ENCODE data around the gene LMBR1. TPM values are rescaled to one million over a fixed set of nuclear protein-coding genes. Genes with fewer than 3 reads are reported as not detected.
"Not testable (repeated sequence)": the region's sequence is repeated elsewhere in the genome, so short reads cannot be mapped to it uniquely, and the experiment has no call there.

LMBR1 gene
- total RNA-seq, 1 experiment from 2014 or later = 23.8 TPM

DNA sequence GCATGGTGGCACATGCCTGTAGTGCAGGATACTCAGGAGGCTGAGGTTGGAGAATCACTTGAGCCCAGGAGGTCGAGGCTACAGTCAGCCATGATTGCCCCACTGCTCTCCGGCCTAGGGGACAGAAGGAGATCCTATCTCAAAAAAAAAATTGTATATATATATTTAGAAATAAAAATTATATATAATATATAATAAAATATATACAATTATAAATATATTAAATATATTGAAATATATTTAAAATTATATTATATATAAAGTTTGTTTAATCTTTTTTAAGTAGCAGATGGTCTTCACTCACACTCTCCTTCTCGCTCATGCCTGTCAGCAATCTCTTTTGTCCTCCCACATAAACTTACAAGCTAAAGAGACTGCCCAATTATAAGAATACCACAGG lies 58.5 kb downstream of the LMBR1 start:
- Histone ChIP-seq H3K9me3 (no peaks in the 10 kb centered on the region), H3K4me3 (no peak overlapping the region), H3K27me3 (no peaks in the 10 kb centered on the region), H3K36me3 (peaks cover 4% of the 10 kb centered on the region)
- no peak for DNase-seq

GRCh38 chr7:156833312-156833711 lies 59.7 kb downstream of the LMBR1 start:
- Histone ChIP-seq H3K27me3 (no peaks in the 10 kb centered on the region), H3K9me3 (no peaks in the 10 kb centered on the region), H3K36me3 (peaks cover 4% of the 10 kb centered on the region), H3K4me3 (no peak overlapping the region)
- DNase-seq = no peak

GRCh38 chr7:156832195-156832877 lies 60.6 kb downstream of the LMBR1 start:
- Histone ChIP-seq H3K4me3 (no peak overlapping the region), H3K9me3 (no peaks in the 10 kb centered on the region), H3K27me3 (no peaks in the 10 kb centered on the region), H3K36me3 (peaks cover 4% of the 10 kb centered on the region)
- DNase-seq = no peak

GRCh38 chr7:156829669-156830336 lies 63.2 kb downstream of the LMBR1 start:
- Histone ChIP-seq H3K9me3 (no peaks in the 10 kb centered on the region), H3K27me3 (no peaks in the 10 kb centered on the region), H3K36me3 (peaks cover 4% of the 10 kb centered on the region), H3K4me3 (no peak overlapping the region)
- no peak for DNase-seq

DNA sequence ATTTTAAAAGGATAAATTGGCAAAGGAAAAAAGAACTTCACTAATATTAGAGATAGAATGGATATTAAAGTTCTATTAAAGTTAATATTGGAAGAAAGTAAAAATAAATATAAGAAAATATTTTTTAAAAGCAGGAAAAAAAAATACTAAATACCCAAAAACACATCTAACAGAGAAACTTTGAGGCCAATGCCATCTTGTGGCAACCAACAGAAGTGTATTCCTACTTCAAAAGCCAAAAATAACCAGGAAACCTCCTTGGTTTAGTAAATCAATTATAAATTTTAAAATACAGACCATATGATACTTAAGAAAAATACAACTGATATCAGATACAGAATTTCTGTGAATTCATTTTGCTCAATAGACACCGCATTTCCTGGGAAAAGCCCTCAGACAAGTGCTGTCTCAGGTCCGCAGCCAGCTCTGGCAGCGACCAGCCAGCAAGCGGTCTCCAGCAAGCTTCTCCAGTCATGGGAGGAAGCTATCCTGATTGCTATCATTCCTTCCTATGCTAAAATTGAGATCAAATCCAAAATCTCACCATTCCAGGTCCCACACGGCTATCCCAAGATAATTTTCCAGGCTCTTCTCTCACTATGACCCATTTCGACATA lies 65.3 kb downstream of the LMBR1 start:
- DNase-seq = no peak
- Histone ChIP-seq H3K36me3 (peaks cover 4% of the 10 kb centered on the region; the same call in 1 of the 2 replicates), H3K27me3 (no peaks in the 10 kb centered on the region), H3K9me3 (no peaks in the 10 kb centered on the region), H3K4me3 (no peak overlapping the region)

DNA sequence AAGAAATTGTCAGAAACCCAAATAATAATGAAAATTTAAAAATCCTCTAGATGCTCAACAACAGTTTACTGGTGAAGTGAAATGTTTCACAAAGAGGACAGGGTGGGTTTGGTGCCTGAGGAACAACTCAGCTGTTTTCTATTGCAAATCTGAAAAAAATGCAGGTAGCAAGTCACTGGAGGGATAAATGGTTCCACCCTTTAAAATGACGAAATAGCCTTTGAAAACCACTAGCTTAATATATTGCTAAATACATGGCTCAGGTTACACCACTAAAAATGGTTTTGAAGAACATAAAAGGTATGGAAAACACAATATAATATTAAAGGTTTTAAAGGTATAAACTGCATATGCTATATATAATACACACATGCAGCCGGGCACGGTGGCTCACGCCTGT lies 69.5 kb downstream of the LMBR1 start:
- Histone ChIP-seq H3K9me3 (no peaks in the 10 kb centered on the region), H3K27me3 (no peaks in the 10 kb centered on the region), H3K36me3 (no peaks in the 10 kb centered on the region), H3K4me3 (no peak overlapping the region)
- DNase-seq = no peak

DNA sequence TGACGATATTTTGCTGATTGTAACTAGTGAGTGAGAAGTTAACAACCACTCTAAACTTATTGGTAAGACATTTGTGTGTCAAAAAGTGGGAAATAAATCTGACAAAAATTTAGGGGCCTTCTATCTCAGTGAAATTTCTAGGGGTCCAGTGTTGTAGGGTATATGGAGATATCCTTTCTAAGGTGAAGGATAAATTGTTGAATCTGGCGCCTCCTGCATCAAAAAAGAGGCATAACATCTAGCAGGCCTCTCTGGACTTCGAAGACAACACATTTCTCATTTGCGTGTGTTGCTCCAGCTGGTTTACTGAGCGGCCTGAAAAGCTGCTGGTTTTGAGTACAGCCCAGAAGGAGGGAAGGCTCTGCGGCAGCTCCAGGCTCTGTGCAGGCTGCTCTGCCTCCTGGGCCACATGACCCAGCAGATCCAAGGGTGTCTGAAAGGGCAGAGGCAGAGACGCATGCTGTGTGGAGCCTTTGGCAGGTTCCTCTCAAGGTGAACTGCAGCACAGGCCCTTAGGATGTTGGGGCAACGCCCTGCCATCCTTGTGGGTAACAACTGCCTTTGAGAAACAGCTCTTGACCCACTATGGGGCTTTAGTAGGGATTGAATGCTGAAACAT lies 72.4 kb downstream of the LMBR1 start:
- H3K9me3 ChIP-seq = no peaks in the 10 kb centered on the region
- no peaks in the 10 kb centered on the region for H3K27me3 ChIP-seq
- H3K4me3 ChIP-seq = no peak overlapping the region
- H3K36me3 ChIP-seq = no peaks in the 10 kb centered on the region
- no peak for DNase-seq

DNA sequence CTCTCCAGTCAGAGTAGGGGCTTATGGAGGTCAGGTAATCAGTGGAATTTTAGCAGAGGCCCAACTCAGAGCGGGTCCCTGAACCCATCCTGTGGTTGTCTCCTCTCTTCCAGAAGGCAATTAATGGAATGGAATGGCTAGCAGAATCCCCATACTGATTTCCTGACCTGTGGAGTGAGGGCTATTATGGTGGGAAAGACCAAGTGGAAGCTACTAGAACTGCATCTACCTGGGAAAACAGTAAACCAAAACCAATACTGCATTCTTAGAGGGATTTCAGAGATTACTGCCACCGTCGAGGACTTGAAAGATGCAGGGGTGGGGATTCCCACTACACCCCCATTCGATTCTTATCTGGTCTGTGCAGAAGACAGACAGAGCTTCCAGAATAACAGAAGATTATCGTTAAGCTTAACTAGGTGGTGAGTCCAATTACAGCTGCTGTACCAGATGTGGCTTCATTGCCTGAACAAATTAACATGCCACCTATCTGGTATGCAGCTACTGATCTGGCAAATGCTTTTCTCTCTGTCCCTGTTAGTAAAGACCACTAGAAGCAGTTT lies 73.2 kb downstream of the LMBR1 start:
- no peak for DNase-seq
- H3K9me3 ChIP-seq = no peaks in the 10 kb centered on the region
- no peaks in the 10 kb centered on the region for H3K27me3 ChIP-seq
- no peaks in the 10 kb centered on the region for H3K36me3 ChIP-seq
- no peak overlapping the region for H3K4me3 ChIP-seq

- H3K9me3 ChIP-seq = no peaks in the 10 kb centered on the region
- H3K4me3 ChIP-seq = no peak overlapping the region
- DNase-seq = no peak
- H3K36me3 ChIP-seq = no peaks in the 10 kb centered on the region
- H3K27me3 ChIP-seq = no peaks in the 10 kb centered on the region
These were observed 74.8 kb downstream of the LMBR1 start for GRCh38 chr7:156818133-156818532.

DNA sequence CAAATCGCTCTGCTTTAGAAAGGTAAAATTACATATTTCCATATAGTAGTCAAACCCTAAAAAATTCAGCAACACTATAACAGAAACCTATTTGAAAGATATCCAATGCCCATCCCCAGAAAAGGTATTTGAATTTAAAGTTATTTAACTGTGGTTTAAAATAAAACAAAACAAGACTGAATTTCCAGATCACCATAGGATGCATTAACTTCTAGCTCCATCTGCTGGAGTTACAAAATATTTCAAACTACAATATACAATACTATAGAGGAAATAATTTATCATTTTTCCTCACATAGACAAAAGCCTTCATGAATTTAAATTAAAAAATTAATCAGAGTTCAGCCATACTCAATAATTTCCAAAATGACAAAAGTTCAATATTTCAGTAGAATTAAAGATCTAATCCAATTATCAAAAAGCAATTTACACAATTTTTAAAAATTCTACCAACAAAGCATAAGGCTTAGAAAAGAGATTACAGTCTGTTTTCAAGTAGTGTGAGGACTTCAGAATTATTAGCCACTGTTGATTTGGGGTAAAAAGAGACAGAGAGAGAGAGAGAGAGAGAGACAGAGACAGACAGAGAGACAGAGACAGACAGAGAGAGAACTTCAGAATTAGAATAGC lies 75.9 kb downstream of the LMBR1 start:
- no peak for DNase-seq
- Histone ChIP-seq H3K36me3 (no peaks in the 10 kb centered on the region), H3K27me3 (no peaks in the 10 kb centered on the region), H3K9me3 (no peaks in the 10 kb centered on the region), H3K4me3 (no peak overlapping the region)

- Histone ChIP-seq H3K36me3 (no peaks in the 10 kb centered on the region), H3K4me3 (no peak overlapping the region), H3K27me3 (no peaks in the 10 kb centered on the region), H3K9me3 (no peaks in the 10 kb centered on the region)
- DNase-seq = no peak
These were observed 81.3 kb downstream of the LMBR1 start for GRCh38 chr7:156811706-156812105.

DNA sequence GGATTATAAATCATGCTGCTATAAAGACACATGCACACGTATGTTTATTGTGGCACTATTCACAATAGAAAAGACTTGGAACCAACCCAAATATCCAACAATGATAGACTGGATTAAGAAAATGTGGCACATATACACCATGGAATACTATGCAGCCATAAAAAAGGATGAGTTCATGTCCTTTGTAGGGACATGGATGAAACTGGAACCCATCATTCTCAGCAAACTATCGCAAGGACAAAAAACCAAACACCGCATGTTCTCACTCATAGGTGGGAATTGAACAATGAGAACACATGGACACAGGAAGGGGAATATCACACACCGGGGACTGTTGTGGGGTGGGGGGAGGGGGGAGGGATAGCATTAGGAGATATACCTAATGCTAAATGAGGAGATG lies 89.3 kb downstream of the LMBR1 start:
- not testable (repeated sequence) for H3K27me3 ChIP-seq, DNase-seq, H3K9me3 ChIP-seq, H3K36me3 ChIP-seq, H3K4me3 ChIP-seq

DNA sequence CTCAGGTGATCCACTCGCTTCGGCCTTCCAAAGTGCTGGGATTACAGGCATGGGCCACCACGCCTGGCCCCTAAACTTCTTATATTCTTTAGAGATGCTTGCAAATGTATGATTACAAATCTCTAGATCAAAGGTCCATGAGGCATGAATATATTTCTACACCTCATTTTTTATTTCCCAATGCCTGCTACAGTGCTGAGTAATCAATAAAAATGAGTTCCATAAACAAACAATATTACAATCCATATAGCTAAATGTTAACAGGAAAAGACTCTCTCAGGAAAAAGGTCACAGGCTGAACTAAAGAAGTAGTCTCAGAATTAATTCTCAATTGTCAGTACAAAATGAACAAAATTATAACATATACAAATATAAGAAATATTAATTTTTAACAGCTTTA lies 90.8 kb downstream of the LMBR1 start:
- no peaks in the 10 kb centered on the region for H3K27me3 ChIP-seq
- no peak overlapping the region for H3K4me3 ChIP-seq
- no peak for DNase-seq
- no peaks in the 10 kb centered on the region for H3K36me3 ChIP-seq
- no peaks in the 10 kb centered on the region for H3K9me3 ChIP-seq

DNA sequence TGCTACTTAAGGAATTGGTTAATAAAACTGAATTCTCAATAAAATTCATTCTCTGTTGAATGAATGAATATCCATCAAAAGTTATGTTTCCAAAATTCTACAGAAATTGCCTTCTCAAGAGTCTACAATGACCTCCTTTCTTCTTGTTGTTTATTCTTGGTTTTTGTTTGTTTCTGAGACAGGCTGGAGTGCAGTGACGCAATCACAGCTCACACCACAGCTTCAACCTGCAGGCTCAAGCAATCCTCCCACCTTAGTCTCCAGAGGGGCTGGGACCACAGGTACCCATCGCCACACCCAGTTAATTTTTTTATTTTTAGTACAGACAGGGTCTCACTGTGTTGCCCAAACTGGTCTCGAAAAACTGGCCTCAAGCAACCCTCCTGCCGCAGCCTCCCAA lies 97.6 kb downstream of the LMBR1 start:
- Histone ChIP-seq H3K36me3 (no peaks in the 10 kb centered on the region), H3K27me3 (no peaks in the 10 kb centered on the region), H3K4me3 (no peak overlapping the region), H3K9me3 (no peaks in the 10 kb centered on the region)
- no peak for DNase-seq

DNA sequence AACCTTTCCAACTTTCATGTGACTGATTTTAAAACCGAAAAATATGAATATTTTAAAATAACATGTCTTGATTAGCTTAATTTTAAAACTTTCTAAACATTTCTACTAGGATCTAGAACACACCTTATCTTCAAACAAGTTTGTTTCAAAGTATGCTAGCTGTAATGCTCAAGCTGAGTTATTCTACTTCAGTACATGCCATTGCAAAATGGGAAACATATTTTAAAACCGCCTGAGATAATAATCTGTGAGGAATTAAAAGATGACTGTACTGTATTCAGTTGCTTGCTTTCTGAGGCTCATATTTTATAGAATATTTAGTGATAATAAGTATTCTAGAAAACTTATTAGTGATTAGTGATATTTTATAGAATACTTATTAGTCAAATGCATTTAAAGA lies 99.6 kb downstream of the LMBR1 start:
- H3K27me3 ChIP-seq = no peaks in the 10 kb centered on the region
- no peaks in the 10 kb centered on the region for H3K36me3 ChIP-seq
- no peak overlapping the region for H3K4me3 ChIP-seq
- no peak for DNase-seq
- H3K9me3 ChIP-seq = no peaks in the 10 kb centered on the region

DNA sequence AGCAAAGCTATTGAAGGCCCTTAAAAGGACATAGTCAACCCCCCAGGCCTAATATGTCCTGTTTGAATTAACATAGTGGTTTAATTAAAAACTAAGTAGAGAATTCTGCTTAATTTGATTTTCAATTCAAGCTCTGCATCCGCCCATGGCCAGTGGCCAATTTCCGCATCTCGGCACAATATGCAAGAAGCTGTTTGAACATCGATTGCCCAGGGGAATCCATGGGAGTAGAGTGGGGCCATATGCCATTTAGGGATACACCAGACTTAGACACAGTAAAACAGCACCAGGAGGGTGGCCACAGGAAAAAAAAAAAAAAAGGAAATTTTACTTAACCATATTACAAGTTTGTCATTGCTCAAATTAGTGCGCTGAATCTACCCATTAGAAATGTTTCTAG lies 100.4 kb downstream of the LMBR1 start:
- Histone ChIP-seq H3K27me3 (no peaks in the 10 kb centered on the region), H3K36me3 (no peaks in the 10 kb centered on the region), H3K9me3 (no peaks in the 10 kb centered on the region), H3K4me3 (no peak overlapping the region)
- DNase-seq = no peak

DNA sequence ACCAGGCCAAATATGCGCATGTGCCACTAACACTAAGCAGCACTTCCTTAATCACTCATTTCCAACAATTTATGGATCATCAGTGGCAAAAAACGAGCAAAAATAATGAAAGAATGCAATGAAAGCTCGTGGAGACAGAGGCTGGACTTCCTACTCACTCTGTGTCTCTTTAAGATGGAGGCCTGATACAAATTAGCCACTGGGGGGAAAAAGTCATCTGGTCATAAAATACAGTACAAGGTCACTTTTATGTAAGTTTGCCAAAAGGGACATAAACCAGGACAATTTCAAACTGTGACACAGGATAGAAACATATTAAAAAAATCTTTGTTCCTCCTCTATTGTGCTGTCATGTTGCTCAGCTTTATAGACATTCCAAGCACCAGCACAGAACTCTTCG lies 101.7 kb downstream of the LMBR1 start:
- no peaks in the 10 kb centered on the region for H3K9me3 ChIP-seq
- H3K4me3 ChIP-seq = no peak overlapping the region
- H3K36me3 ChIP-seq = no peaks in the 10 kb centered on the region

More for the DNA sequence above, 101.7 kb downstream of the LMBR1 start:
- DNase-seq = no peak
- no peaks in the 10 kb centered on the region for H3K27me3 ChIP-seq
